ENCODE measurements around the gene PROSER3.
"Not testable (repeated sequence)": the region's sequence is repeated elsewhere in the genome, so short reads cannot be mapped to it uniquely, and the experiment has no call there.

PROSER3 gene

GRCh38 chr19:35792312-35792711 lies 34.3 kb downstream of the PROSER3 start:
- H3K27me3 ChIP-seq (ENCODE audit: low read depth, low read length): peaks cover 10% of the 10 kb centered on the region
- H3K36me3 ChIP-seq (ENCODE audit: control insufficient read depth in 1 of 2, insufficient read depth in 2 of 2, low read length in 2 of 2): no peaks in the 10 kb centered on the region
- no peak overlapping the region for H3K4me3 ChIP-seq (ENCODE audit: low read depth in 1 of 2, low read length in 2 of 2)
- no peak overlapping the region for H3K27ac ChIP-seq (ENCODE audit: low read length)
- no peaks in the 10 kb centered on the region for H3K9me3 ChIP-seq (ENCODE audit: control insufficient read depth in 1 of 2, low read length in 2 of 2)
- H3K4me1 ChIP-seq (ENCODE audit: control insufficient read depth in 1 of 2, insufficient read depth in 2 of 2, low read length in 2 of 2): no peaks in the 10 kb centered on the region

- Histone ChIP-seq H3K9me3 (ENCODE audit: control insufficient read depth in 1 of 2, low read length in 2 of 2) (no peaks in the 10 kb centered on the region), H3K4me1 (ENCODE audit: control insufficient read depth in 1 of 2, insufficient read depth in 2 of 2, low read length in 2 of 2) (no peaks in the 10 kb centered on the region), H3K27ac (ENCODE audit: low read length) (no peak overlapping the region), H3K36me3 (ENCODE audit: control insufficient read depth in 1 of 2, insufficient read depth in 2 of 2, low read length in 2 of 2) (no peaks in the 10 kb centered on the region), H3K4me3 (ENCODE audit: low read depth in 1 of 2, low read length in 2 of 2) (no peak overlapping the region), H3K27me3 (ENCODE audit: low read depth, low read length) (peaks cover 10% of the 10 kb centered on the region)
Measured at GRCh38 chr19:35792888-35793287, 34.9 kb downstream of the PROSER3 start.

GRCh38 chr19:35793381-35794165 lies 35.6 kb downstream of the PROSER3 start:
- Histone ChIP-seq H3K27ac (ENCODE audit: low read length) (no peak overlapping the region), H3K27me3 (ENCODE audit: low read depth, low read length) (peaks cover 10% of the 10 kb centered on the region), H3K4me3 (ENCODE audit: low read depth in 1 of 2, low read length in 2 of 2) (no peak overlapping the region), H3K4me1 (ENCODE audit: control insufficient read depth in 1 of 2, insufficient read depth in 2 of 2, low read length in 2 of 2) (no peaks in the 10 kb centered on the region), H3K36me3 (ENCODE audit: control insufficient read depth in 1 of 2, insufficient read depth in 2 of 2, low read length in 2 of 2) (no peaks in the 10 kb centered on the region), H3K9me3 (ENCODE audit: control insufficient read depth in 1 of 2, low read length in 2 of 2) (no peaks in the 10 kb centered on the region)

- H3K4me3 ChIP-seq (ENCODE audit: low read depth in 1 of 2, low read length in 2 of 2); H3K36me3 ChIP-seq (ENCODE audit: control insufficient read depth in 1 of 2, insufficient read depth in 2 of 2, low read length in 2 of 2); H3K4me1 ChIP-seq (ENCODE audit: control insufficient read depth in 1 of 2, insufficient read depth in 2 of 2, low read length in 2 of 2); H3K9me3 ChIP-seq (ENCODE audit: control insufficient read depth in 1 of 2, low read length in 2 of 2); H3K27me3 ChIP-seq (ENCODE audit: low read depth, low read length); H3K27ac ChIP-seq (ENCODE audit: low read length): not testable (repeated sequence)
Measured at GRCh38 chr19:35795564-35795963, 37.6 kb downstream of the PROSER3 start.

- no peak overlapping the region for H3K4me3 ChIP-seq (ENCODE audit: low read depth in 1 of 2, low read length in 2 of 2)
- H3K9me3 ChIP-seq (ENCODE audit: control insufficient read depth in 1 of 2, low read length in 2 of 2): no peaks in the 10 kb centered on the region
- H3K27me3 ChIP-seq (ENCODE audit: low read depth, low read length): peaks cover 10% of the 10 kb centered on the region
- no peak overlapping the region for H3K27ac ChIP-seq (ENCODE audit: low read length)
- H3K4me1 ChIP-seq (ENCODE audit: control insufficient read depth in 1 of 2, insufficient read depth in 2 of 2, low read length in 2 of 2): no peaks in the 10 kb centered on the region
- H3K36me3 ChIP-seq (ENCODE audit: control insufficient read depth in 1 of 2, insufficient read depth in 2 of 2, low read length in 2 of 2): no peaks in the 10 kb centered on the region
Measured at GRCh38 chr19:35796645-35797542, 38.9 kb downstream of the PROSER3 start.

- H3K36me3 ChIP-seq (ENCODE audit: control insufficient read depth in 1 of 2, insufficient read depth in 2 of 2, low read length in 2 of 2): no peaks in the 10 kb centered on the region
- H3K27me3 ChIP-seq (ENCODE audit: low read depth, low read length): peaks cover 10% of the 10 kb centered on the region
- no peak overlapping the region for H3K27ac ChIP-seq (ENCODE audit: low read length)
- no peaks in the 10 kb centered on the region for H3K4me1 ChIP-seq (ENCODE audit: control insufficient read depth in 1 of 2, insufficient read depth in 2 of 2, low read length in 2 of 2)
- no peaks in the 10 kb centered on the region for H3K9me3 ChIP-seq (ENCODE audit: control insufficient read depth in 1 of 2, low read length in 2 of 2)
- no peak overlapping the region for H3K4me3 ChIP-seq (ENCODE audit: low read depth in 1 of 2, low read length in 2 of 2)
Measured at GRCh38 chr19:35797663-35798062, 39.7 kb downstream of the PROSER3 start.

GRCh38 chr19:35801828-35802227 lies 43.9 kb downstream of the PROSER3 start:
- Histone ChIP-seq H3K4me3 (ENCODE audit: low read depth in 1 of 2, low read length in 2 of 2) (no peak overlapping the region), H3K36me3 (ENCODE audit: control insufficient read depth in 1 of 2, insufficient read depth in 2 of 2, low read length in 2 of 2) (no peaks in the 10 kb centered on the region), H3K9me3 (ENCODE audit: control insufficient read depth in 1 of 2, low read length in 2 of 2) (no peaks in the 10 kb centered on the region), H3K27ac (ENCODE audit: low read length) (no peak overlapping the region), H3K27me3 (ENCODE audit: low read depth, low read length) (peaks cover 4% of the 10 kb centered on the region), H3K4me1 (ENCODE audit: control insufficient read depth in 1 of 2, insufficient read depth in 2 of 2, low read length in 2 of 2) (no peaks in the 10 kb centered on the region)

- no peak overlapping the region for H3K4me3 ChIP-seq (ENCODE audit: low read depth in 1 of 2, low read length in 2 of 2)
- H3K36me3 ChIP-seq (ENCODE audit: control insufficient read depth in 1 of 2, insufficient read depth in 2 of 2, low read length in 2 of 2): no peaks in the 10 kb centered on the region
- H3K9me3 ChIP-seq (ENCODE audit: control insufficient read depth in 1 of 2, low read length in 2 of 2): no peaks in the 10 kb centered on the region
- no peaks in the 10 kb centered on the region for H3K4me1 ChIP-seq (ENCODE audit: control insufficient read depth in 1 of 2, insufficient read depth in 2 of 2, low read length in 2 of 2)
- H3K27ac ChIP-seq (ENCODE audit: low read length): no peak overlapping the region
- H3K27me3 ChIP-seq (ENCODE audit: low read depth, low read length): no peaks in the 10 kb centered on the region
Measured at GRCh38 chr19:35805526-35806102, 47.6 kb downstream of the PROSER3 start.

- H3K27me3 ChIP-seq (ENCODE audit: low read depth, low read length): no peaks in the 10 kb centered on the region
- H3K4me1 ChIP-seq (ENCODE audit: control insufficient read depth in 1 of 2, insufficient read depth in 2 of 2, low read length in 2 of 2): no peaks in the 10 kb centered on the region
- no peak overlapping the region for H3K4me3 ChIP-seq (ENCODE audit: low read depth in 1 of 2, low read length in 2 of 2)
- H3K36me3 ChIP-seq (ENCODE audit: control insufficient read depth in 1 of 2, insufficient read depth in 2 of 2, low read length in 2 of 2): no peaks in the 10 kb centered on the region
- H3K9me3 ChIP-seq (ENCODE audit: control insufficient read depth in 1 of 2, low read length in 2 of 2): no peaks in the 10 kb centered on the region
- H3K27ac ChIP-seq (ENCODE audit: low read length): no peak overlapping the region
Measured at GRCh38 chr19:35806597-35806996, 48.6 kb downstream of the PROSER3 start.

- Histone ChIP-seq H3K4me1 (ENCODE audit: control insufficient read depth in 1 of 2, insufficient read depth in 2 of 2, low read length in 2 of 2) (no peaks in the 10 kb centered on the region), H3K36me3 (ENCODE audit: control insufficient read depth in 1 of 2, insufficient read depth in 2 of 2, low read length in 2 of 2) (no peaks in the 10 kb centered on the region), H3K9me3 (ENCODE audit: control insufficient read depth in 1 of 2, low read length in 2 of 2) (no peaks in the 10 kb centered on the region), H3K4me3 (ENCODE audit: low read depth in 1 of 2, low read length in 2 of 2) (no peak overlapping the region), H3K27me3 (ENCODE audit: low read depth, low read length) (no peaks in the 10 kb centered on the region), H3K27ac (ENCODE audit: low read length) (no peak overlapping the region)
Measured at GRCh38 chr19:35807633-35808032, 49.7 kb downstream of the PROSER3 start.
